SKM-1 (cell line): Measurements from ENCODE around the gene THAP12.

ENCODE experiments used
- DNase-seq: peaks from one replicate; lab custom pipeline; 2025; ENCODE audit not compliant: unreplicated experiment; lab: John Stamatoyannopoulos, UW

Gene THAP12

DNA sequence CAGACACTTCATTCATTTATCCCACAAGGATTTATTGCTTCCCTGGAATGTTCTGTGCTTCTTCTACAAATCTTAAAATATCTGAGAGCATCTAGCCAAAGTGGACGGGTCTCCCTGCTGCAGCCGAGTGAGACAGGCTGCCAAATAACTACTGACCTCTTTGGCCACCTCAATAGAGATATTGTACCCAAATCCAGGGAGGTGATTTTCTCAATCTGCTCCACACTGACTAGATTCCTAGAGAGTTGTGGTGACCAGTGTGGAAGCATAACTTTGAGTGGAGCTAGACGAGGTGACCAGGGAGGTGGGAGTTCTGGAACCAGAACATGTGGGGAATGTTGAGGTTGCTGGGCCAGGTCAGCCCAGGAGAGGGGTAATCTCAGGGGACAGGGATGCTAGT lies 77.5 kb downstream of the THAP12 start:
- DNase-seq, result no peak

- DNase-seq, result no peak
Measured at GRCh38 chr11:76302996-76303395, 77.9 kb downstream of the THAP12 start.
